ENCODE measurements around the gene TBC1D9B.

DNA sequence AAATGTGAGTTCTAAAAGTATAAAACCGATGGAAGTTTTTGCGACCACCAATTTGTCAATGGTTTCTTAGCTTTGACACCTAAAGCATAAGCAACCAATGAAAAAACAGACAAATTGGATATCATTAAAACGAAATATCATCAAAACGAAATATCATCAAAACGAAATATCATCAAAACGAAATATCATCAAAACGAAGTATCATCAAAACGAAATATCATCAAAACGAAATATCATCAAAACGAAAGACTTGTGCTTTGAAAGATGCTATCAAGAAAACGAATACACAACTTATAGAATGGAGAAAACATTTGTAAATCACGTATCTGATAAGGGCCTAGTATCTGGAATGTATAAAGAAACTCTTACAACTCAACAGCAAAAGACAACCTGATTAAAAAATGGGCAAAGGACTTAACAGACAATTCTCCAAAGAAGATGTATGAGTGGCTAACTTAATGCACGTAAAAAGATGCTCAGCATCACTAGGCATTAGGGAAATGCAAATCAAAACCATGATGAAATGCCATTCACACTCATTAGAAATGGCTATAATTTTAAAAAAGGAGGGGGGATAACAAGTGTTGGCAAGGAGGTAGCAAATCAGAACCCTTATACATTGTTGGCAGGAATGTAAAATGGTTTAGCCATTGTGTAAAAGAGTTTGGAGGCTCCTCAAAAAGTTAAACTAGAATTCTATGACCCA is 29.4 kb upstream of the TBC1D9B start:
- TF ChIP-seq, protein P1, sequence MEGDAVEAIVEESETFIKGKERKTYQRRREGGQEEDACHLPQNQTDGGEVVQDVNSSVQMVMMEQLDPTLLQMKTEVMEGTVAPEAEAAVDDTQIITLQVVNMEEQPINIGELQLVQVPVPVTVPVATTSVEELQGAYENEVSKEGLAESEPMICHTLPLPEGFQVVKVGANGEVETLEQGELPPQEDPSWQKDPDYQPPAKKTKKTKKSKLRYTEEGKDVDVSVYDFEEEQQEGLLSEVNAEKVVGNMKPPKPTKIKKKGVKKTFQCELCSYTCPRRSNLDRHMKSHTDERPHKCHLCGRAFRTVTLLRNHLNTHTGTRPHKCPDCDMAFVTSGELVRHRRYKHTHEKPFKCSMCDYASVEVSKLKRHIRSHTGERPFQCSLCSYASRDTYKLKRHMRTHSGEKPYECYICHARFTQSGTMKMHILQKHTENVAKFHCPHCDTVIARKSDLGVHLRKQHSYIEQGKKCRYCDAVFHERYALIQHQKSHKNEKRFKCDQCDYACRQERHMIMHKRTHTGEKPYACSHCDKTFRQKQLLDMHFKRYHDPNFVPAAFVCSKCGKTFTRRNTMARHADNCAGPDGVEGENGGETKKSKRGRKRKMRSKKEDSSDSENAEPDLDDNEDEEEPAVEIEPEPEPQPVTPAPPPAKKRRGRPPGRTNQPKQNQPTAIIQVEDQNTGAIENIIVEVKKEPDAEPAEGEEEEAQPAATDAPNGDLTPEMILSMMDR (IDR thresholded peaks at IDR 0.05) = no peak
- no peak for TF ChIP-seq POLR2A (IDR thresholded peaks at IDR 0.05)
